Choroid plexus epithelial cell (primary cell): ENCODE data around the gene C10orf67.

Experiments used
- DNase-seq: peaks from one replicate; pipeline ENCODE4 v3.0.0-alpha.2; 2010; ENCODE audit warnings: low read depth
- H3K4me3 ChIP-seq: 2 replicates; pipeline ENCODE4 v1.5.1; 2011; ENCODE audit warnings: low read depth, mild to moderate bottlenecking, control low read depth, low read length, moderate library complexity
- CTCF ChIP-seq: conservative IDR thresholded peaks from 2 replicates; pipeline ENCODE4 v1.5.1; 2011; ENCODE audit warnings: low read depth, mild to moderate bottlenecking, control low read depth, inconsistent platforms, low read length, moderate library complexity

Gene C10orf67

DNA sequence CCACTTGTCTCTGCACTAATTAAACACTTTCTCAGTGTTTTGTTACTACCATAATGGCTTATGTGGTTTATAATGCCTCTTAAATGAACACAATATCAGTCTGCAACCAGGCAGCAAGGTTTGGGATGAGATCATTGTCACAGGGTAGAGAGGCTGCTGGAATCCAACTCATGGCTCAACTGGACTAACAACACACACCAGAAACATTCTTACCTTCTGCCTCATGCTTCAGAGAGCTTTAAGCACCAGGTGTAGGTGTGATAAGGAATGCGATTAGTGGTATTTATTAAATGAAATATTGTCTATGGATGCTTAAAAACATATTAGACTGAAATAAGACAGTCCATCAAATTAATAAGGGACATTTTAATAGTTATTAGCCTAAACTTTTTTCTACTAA is 127.1 kb downstream of the C10orf67 start:
- no peak for DNase-seq
- no peak for TF ChIP-seq CTCF
- no peak overlapping the region for H3K4me3 ChIP-seq

- H3K4me3 ChIP-seq: no peak overlapping the region
- no peak for DNase-seq
- no peak for TF ChIP-seq CTCF
Measured at GRCh38 chr10:23205972-23206642, 138.5 kb downstream of the C10orf67 start.

DNA sequence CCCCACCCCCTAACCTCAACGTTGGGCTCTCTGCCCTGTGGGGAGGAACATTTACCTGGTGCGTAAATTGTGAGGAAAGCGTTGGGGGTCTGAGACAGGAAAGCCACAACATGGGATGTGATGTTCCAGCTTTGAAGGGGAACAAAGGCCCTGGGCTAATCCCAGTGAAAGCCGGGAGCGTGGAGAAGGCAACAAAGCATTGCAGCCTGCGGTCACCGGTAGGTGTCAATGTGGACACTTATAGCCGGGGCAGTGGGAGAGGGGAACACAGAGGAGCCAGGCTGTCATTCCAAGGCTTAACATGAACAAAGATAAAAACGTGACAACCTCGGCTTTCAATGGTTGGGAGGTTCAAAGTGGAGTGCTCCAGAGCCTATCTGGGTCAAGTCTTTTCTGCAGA is 139.8 kb downstream of the C10orf67 start:
- TF ChIP-seq CTCF: no peak
- DNase-seq: no peak
- H3K4me3 ChIP-seq: no peak overlapping the region

- no peak overlapping the region for H3K4me3 ChIP-seq
- no peak for DNase-seq
- no peak for TF ChIP-seq CTCF
Measured at GRCh38 chr10:23203369-23204325, 140.9 kb downstream of the C10orf67 start.

- DNase-seq: no peak
- no peak for TF ChIP-seq CTCF
Measured at GRCh38 chr10:23202779-23203178, 141.8 kb downstream of the C10orf67 start.

DNA sequence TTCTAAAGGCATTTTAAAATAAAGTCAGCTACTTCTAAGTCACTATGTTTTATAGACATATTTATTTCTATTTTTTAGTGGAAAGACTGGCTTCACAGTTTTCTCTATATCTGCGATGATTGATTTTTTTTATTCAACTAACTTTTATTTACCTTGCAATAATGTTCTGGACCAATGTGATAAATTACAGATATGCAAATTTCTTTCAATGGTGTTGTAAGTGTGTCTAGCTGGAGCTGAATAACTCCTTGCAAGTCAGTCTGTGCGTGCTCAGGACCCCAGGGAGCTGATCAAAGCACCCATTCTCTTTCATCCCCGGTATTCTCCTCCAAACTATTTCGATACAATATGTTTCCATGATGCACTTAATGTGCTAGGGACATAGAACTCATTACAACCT is 142.8 kb downstream of the C10orf67 start:
- TF ChIP-seq CTCF: no peak
- no peak for DNase-seq
- no peak overlapping the region for H3K4me3 ChIP-seq

More at GRCh38 chr10:23202779-23203178, 141.8 kb downstream of the C10orf67 start:
- no peak overlapping the region for H3K4me3 ChIP-seq
